Measurements from ENCODE around the gene RNF40.

Gene RNF40

DNA sequence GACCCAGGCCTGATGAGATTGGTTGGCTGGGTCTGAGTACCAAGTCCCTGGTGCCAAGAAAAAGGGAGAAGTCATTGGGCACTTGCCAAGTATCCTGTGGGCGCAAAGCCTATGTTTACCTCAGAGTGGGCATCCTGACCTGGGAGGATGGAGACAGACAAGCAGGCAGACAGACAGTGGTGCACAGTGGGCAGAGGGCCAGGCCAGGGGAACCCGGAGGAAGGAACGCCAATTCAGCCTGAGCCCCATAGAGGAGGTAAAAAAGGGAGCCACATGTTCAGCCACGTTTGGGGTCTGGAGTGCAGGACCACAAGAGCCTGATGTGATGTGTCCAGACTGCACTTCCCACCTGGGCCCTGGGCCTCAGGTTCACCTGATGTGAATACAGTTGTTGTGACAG lies 8.5 kb upstream of the RNF40 start:
- ChIA-PET POLR2A (no interaction called here), CTCF (interaction anchor here (1.0 kb wide), 1 partner anchor 21 kb away, joined by 5 read pairs; no protein-coding TSS in a partner anchor)

DNA sequence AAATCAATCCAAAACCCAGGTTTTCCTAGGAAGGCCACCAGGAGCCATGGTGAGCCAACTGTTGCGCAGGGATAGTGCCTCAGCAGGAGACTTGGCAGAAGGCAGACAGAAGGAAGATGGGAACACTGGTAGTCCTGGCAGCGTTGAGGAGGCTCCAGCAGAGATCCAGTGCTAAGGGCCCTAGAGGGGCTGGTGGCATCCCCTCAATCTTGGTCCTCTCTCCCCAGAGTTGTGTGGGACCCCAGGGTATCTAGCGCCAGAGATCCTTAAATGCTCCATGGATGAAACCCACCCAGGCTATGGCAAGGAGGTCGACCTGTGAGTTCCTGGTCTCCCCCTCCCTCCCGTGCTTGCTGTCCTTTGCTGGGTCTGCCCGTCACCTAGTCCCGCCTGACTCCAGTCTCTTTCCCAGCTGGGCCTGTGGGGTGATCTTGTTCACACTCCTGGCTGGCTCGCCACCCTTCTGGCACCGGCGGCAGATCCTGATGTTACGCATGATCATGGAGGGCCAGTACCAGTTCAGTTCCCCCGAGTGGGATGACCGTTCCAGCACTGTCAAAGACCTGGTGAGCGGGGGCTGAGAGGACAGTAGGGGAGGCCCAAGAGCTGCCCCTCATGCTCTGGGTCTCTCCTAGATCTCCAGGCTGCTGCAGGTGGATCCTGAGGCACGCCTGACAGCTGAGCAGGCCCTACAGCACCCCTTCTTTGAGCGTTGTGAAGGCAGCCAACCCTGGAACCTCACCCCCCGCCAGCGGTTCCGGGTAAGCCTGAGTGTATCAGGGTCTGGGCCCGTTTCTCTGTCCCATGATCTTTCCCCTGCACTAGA lies 6.0 kb upstream of the RNF40 start:
- DNase-seq (ENCODE audit: extremely low spot score): no peak
- POLR2A ChIA-PET: no interaction called here
- TF ChIP-seq, protein P1, sequence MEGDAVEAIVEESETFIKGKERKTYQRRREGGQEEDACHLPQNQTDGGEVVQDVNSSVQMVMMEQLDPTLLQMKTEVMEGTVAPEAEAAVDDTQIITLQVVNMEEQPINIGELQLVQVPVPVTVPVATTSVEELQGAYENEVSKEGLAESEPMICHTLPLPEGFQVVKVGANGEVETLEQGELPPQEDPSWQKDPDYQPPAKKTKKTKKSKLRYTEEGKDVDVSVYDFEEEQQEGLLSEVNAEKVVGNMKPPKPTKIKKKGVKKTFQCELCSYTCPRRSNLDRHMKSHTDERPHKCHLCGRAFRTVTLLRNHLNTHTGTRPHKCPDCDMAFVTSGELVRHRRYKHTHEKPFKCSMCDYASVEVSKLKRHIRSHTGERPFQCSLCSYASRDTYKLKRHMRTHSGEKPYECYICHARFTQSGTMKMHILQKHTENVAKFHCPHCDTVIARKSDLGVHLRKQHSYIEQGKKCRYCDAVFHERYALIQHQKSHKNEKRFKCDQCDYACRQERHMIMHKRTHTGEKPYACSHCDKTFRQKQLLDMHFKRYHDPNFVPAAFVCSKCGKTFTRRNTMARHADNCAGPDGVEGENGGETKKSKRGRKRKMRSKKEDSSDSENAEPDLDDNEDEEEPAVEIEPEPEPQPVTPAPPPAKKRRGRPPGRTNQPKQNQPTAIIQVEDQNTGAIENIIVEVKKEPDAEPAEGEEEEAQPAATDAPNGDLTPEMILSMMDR (IDR thresholded peaks at IDR 0.05; ENCODE audit: control extremely low read depth, extremely low read depth, low read depth, missing control alignments): no peak
- CTCF ChIA-PET: no interaction called here

More for the DNA sequence above, 8.5 kb upstream of the RNF40 start:
- TF ChIP-seq, protein P1 (IDR thresholded peaks at IDR 0.05; ENCODE audit: control extremely low read depth, extremely low read depth, low read depth, missing control alignments): no peak
- DNase-seq (ENCODE audit: extremely low spot score): no peak

DNA sequence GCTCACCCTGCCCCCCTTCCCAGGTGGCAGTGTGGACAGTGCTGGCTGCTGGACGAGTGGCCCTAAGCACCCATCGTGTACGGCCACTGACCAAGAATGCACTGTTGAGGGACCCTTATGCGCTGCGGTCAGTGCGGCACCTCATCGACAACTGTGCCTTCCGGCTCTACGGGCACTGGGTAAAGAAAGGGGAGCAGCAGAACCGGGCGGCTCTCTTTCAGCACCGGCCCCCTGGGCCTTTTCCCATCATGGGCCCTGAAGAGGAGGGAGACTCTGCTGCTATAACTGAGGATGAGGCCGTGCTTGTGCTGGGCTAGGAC lies 5.4 kb upstream of the RNF40 start:
- DNase-seq (ENCODE audit: extremely low spot score): no peak
- ChIA-PET CTCF (no interaction called here), POLR2A (no interaction called here)
- TF ChIP-seq, protein P1 (IDR thresholded peaks at IDR 0.05; ENCODE audit: control extremely low read depth, extremely low read depth, low read depth, missing control alignments): no peak

DNA sequence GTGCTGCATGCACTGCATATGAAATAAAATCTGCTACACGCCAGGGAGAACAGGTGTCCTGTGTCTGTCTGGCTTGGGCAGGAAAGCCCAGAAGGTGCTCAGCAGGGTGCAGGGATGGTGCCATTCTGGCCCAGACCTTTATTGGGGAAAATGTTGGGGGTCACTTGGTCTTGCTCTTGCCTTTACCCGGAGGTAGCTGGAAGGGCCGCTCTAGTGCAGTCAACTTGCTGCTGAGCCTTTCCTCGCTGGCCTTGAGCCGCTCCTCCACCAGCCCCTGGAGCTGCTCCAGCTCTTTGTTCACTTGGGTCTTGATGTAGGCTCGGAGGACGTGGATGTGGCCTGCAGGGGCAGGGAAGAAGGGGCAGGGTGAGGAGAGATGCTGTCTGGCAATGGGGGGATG lies 4.8 kb upstream of the RNF40 start:
- TF ChIP-seq, protein P1 (IDR thresholded peaks at IDR 0.05; ENCODE audit: control extremely low read depth, extremely low read depth, low read depth, missing control alignments): no peak
- POLR2A ChIA-PET: no interaction called here
- CTCF ChIA-PET: no interaction called here
- no peak for DNase-seq (ENCODE audit: extremely low spot score)

DNA sequence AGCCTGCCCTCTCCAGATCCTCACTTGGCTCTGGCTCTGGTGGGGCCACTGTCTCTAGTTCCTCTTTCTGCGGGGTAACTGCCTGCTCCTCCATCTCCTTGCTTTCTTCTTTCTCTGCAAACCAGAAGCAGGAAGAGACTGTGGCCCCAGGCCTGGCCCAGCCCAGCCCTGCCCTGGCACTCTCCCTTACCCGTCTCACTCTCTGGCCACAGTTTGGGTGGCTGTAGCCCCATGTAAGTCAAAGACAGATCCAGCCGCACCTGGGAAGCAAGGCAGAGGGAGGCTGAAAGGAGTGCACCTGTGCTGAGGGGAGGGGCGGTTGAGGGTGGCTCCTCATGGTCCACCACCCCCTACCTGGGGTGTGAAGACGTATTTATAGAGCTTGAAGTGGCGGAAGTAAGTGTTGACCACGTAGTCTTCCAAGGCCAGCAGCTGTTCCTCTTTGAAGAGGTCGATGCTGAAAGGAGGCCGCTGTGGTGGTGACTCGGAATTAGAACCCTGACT lies 3.1 kb upstream of the RNF40 start:
- POLR2A ChIA-PET: interaction anchor here (1.3 to 1.4 kb wide), 2 partner anchors 9 to 11 kb away, joined by 3 to 6 read pairs; partner anchors contain the start of gene PHKG2
- CTCF ChIA-PET: interaction anchor here (0.8 to 2.2 kb wide), 8 partner anchors 10 to 143 kb away, joined by 3 to 7 read pairs (median 3); partner anchors contain the start of gene PHKG2
- TF ChIP-seq, protein P1 (IDR thresholded peaks at IDR 0.05; ENCODE audit: control extremely low read depth, extremely low read depth, low read depth, missing control alignments): no peak
- DNase-seq (ENCODE audit: extremely low spot score): no peak

DNA sequence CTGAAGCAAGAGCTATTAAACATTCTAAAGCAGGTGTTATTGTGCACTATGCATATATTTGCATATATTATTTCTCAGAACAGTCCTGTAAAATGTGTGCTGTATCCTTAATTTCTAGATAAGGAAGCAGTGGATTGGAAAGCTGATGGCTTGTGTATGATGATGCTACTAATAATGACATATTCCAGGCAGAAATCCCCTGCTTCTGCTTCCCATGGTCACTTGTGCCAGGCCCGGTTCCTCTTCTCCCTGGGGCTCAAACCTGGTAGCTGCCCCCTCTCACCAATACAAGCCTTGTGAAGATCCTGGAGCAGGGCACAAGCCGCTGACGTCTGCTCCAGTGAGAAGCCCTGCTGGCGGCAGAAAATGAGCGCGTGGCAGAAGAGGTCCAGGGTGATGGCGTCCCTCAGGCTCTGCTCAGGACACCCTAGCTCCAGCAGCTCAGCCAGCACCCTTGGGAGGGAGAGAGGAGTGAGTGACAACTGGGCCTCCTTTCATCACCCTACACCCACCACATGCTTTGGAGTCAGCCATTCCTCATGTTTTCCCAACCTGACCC lies 2.0 kb upstream of the RNF40 start:
- DNase-seq (ENCODE audit: extremely low spot score): no peak
- ChIA-PET CTCF (interaction anchor here (0.8 to 2.2 kb wide), 9 partner anchors 9 to 108 kb away, joined by 3 to 7 read pairs (median 3); partner anchors contain the start of gene PHKG2), POLR2A (interaction anchor here (1.3 to 1.4 kb wide), 2 partner anchors 8 to 12 kb away, joined by 3 to 6 read pairs; partner anchors contain the start of gene PHKG2)
- TF ChIP-seq, protein P1 (IDR thresholded peaks at IDR 0.05; ENCODE audit: control extremely low read depth, extremely low read depth, low read depth, missing control alignments): no peak
